ENCODE results near the gene NSUN3. TPM values are rescaled to one million over a fixed set of nuclear protein-coding genes. Genes with fewer than 3 reads are reported as not detected.
A peak's percentile ranks its signal among the peaks of the same experiment; 100 is the strongest.

NSUN3 gene
- total and polyA plus RNA-seq, 10 of the 15 experiments (the other 5 are each of a cell fraction or from before 2014, with no cell fraction given) = 9.1 to 20.3 (median 11.7) TPM

GRCh38 chr3:94062513-94063404 is at the start of gene NSUN3, which contains the start of gene DHFR2 (continued):
- TF ChIP-seq ZBTB40 (IDR thresholded peaks at IDR 0.05; ENCODE audit: borderline replicate concordance) = peak; percentile 76; the same call in 1 of the 2 replicates
- TF ChIP-seq E2F8 (IDR thresholded peaks at IDR 0.05; ENCODE audit: low read depth, partially characterized antibody) = peak; percentile 87
- TF ChIP-seq MAX (IDR thresholded peaks at IDR 0.05; ENCODE audit: low read depth, low read length) = no peak
- peak; percentile 92 for TF ChIP-seq CBX5 (IDR thresholded peaks at IDR 0.05; ENCODE audit: low read depth)
- TF ChIP-seq ATF7 (IDR thresholded peaks at IDR 0.05; ENCODE audit: low read depth) = peak; percentile 55; the same call in 1 of the 2 replicates
- no peak for TF ChIP-seq JUNB (IDR thresholded peaks at IDR 0.05)
- TF ChIP-seq ATF3 (IDR thresholded peaks at IDR 0.05; ENCODE audit: borderline replicate concordance, extremely low read depth, low read depth, low read length) = no peak
- TF ChIP-seq SKIL (IDR thresholded peaks at IDR 0.05; ENCODE audit: low read depth, poor library complexity, severe bottlenecking) = peak; percentile 22
- TF ChIP-seq E4F1 (IDR thresholded peaks at IDR 0.05; ENCODE audit: borderline replicate concordance, partially characterized antibody) = peak; percentile 93
- TF ChIP-seq POLR2AphosphoS5 (IDR thresholded peaks at IDR 0.05; ENCODE audit: low read length) = peak; percentile 89
- no peak for TF ChIP-seq EZH2 (IDR thresholded peaks at IDR 0.05; ENCODE audit: borderline replicate concordance, control insufficient read depth, low read depth, low read length)
- peak; percentile 86; the same call in 1 of the 2 replicates for TF ChIP-seq RB1 (IDR thresholded peaks at IDR 0.05; ENCODE audit: borderline replicate concordance)
- TF ChIP-seq RCOR1 (conservative IDR thresholded peaks at IDR 0.05; ENCODE audit: low read depth, low read length) = peak; percentile 97; the same call in 1 of the 2 replicates
- TF ChIP-seq PAX8 (IDR thresholded peaks at IDR 0.05) = no peak
- no peak for TF ChIP-seq NR2C2 (IDR thresholded peaks at IDR 0.05; ENCODE audit: borderline replicate concordance, control insufficient read depth, insufficient read length, low read depth)
